Gastrocnemius medialis (tissue), 4 donors: ENCODE results near the gene PROCA1. TPM values are rescaled to one million over a fixed set of nuclear protein-coding genes. Genes with fewer than 3 reads are reported as not detected.
"Not testable (repeated sequence)": the region's sequence is repeated elsewhere in the genome, so short reads cannot be mapped to it uniquely, and the experiment has no call there.

Experiments
- ATAC-seq, 2 donors: fragments of 150-250 bp; one replicate each; pipeline ENCODE4 v1.9.1; 2016
- DNase-seq, 2 donors: peaks; one replicate each; pipeline ENCODE4 v3.0.0-alpha.2; 2019
- H3K27ac ChIP-seq, 4 donors: fragments of 200-600 bp; sonication (generic); 1 replicate in 1 of 4; 2 replicates in 3 of 4; pipeline ENCODE4 v1.5.1; 2016 to 2018; ENCODE audit warnings: mild to moderate bottlenecking in 2 of 4, moderate library complexity in 1 of 4
- H3K27me3 ChIP-seq, 3 donors: fragments of 200-600 bp; sonication (generic) in 2 of 3; 1 replicate in 1 of 3; 2 replicates in 2 of 3; pipeline versions ENCODE4 v1.5.1 to v1.6.0; 2016 to 2019; ENCODE audit warnings: mild to moderate bottlenecking in 1 of 3, moderate library complexity in 1 of 3
- H3K36me3 ChIP-seq, 2 donors: fragments of 200-600 bp; sonication (generic) in 1 of 2; one replicate each; pipeline ENCODE4 v1.5.1; 2017 to 2018
- H3K4me1 ChIP-seq, 2 donors: fragments of 200-600 bp; sonication (generic) in 1 of 2; one replicate each; pipeline ENCODE4 v1.5.1; 2016 to 2017; ENCODE audit warnings: mild to moderate bottlenecking in 2 of 2
- H3K4me3 ChIP-seq, 4 donors: fragments of 200-600 bp; sonication (generic) in 3 of 4; 1 replicate in 1 of 4; 2 replicates in 3 of 4; pipeline ENCODE4 v1.5.1; 2016 to 2019; ENCODE audit warnings: mild to moderate bottlenecking in 2 of 4
- H3K9me3 ChIP-seq, 3 donors: fragments of 200-600 bp; sonication (generic) in 2 of 3; 1 replicate in 1 of 3; 2 replicates in 2 of 3; pipeline ENCODE4 v1.5.1; 2016 to 2019
- POLR2A ChIP-seq, 2 donors: fragments of 450-650 bp; IDR thresholded peaks; one replicate each; pipeline ENCODE4 v1.6.1; 2017; ENCODE audit warnings: antibody characterized with exemption in 2 of 2, mild to moderate bottlenecking in 2 of 2, moderate library complexity in 2 of 2
- in situ Hi-C, 4 donors: fragments of 200-750 bp; cut with MboI; loops; one replicate each; pipeline versions ENCODE4 v1.15.0 to v1.8.0; 2017; ENCODE audit warnings: low sequenced_read_pairs in 4 of 4
- intact Hi-C: fragments of 100-400 bp; cut with DNase I; formaldehyde crosslinking; loops from one replicate; pipeline ENCODE4 v1.15.1; 2023; ENCODE audit warnings: low total_unique reads
- total RNA-seq, 4 donors: library from RNA; depleted of rRNA; stranded (reverse); fragments of >200 nt; gene quantifications; one replicate each; pipeline versions ENCODE4 v1.1.0 to v1.2.3, GENCODE V29; 2016
- TF ChIP-seq, protein P1 (sequence below), 5 experiments: fragments of 450-650 bp in 3 of 5; fragments of 200-600 bp in 2 of 5; sonication (generic) in 2 of 5; IDR thresholded peaks in 4 of 5; conservative IDR thresholded peaks in 1 of 5; 1 replicate in 4 of 5; 2 replicates in 1 of 5; pipeline ENCODE4 v1.5.1; 2016 to 2019; ENCODE audit warnings: antibody characterized with exemption in 5 of 5, mild to moderate bottlenecking in 3 of 5, moderate library complexity in 3 of 5

Gene PROCA1
- total RNA-seq, 4 donors from 2014 or later = 0.42 to 1.6 (median 0.49) TPM; not detected in 1

- Histone ChIP-seq H3K27ac (no peak overlapping the region), H3K36me3 (no peaks in the 10 kb centered on the region), H3K4me1 (peaks cover 5 to 6% of the 10 kb centered on the region in 2 donors), H3K4me3 (no peak overlapping the region), H3K27me3 (no peaks in the 10 kb centered on the region), H3K9me3 (no peaks in the 10 kb centered on the region)
- no peak for TF ChIP-seq POLR2A (IDR thresholded peaks at IDR 0.05)
- TF ChIP-seq, protein P1, sequence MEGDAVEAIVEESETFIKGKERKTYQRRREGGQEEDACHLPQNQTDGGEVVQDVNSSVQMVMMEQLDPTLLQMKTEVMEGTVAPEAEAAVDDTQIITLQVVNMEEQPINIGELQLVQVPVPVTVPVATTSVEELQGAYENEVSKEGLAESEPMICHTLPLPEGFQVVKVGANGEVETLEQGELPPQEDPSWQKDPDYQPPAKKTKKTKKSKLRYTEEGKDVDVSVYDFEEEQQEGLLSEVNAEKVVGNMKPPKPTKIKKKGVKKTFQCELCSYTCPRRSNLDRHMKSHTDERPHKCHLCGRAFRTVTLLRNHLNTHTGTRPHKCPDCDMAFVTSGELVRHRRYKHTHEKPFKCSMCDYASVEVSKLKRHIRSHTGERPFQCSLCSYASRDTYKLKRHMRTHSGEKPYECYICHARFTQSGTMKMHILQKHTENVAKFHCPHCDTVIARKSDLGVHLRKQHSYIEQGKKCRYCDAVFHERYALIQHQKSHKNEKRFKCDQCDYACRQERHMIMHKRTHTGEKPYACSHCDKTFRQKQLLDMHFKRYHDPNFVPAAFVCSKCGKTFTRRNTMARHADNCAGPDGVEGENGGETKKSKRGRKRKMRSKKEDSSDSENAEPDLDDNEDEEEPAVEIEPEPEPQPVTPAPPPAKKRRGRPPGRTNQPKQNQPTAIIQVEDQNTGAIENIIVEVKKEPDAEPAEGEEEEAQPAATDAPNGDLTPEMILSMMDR (IDR thresholded peaks at IDR 0.05 in 4 of 5, conservative IDR thresholded peaks at IDR 0.05 in 1 of 5) = no peak
- in situ Hi-C loops = no loop called here
- intact Hi-C loops = no loop called here
- DNase-seq (no peak), ATAC-seq (no peak)
Observed at GRCh38 chr17:28738680-28739384, 27.1 kb upstream of the PROCA1 start.

- DNase-seq (no peak), ATAC-seq (no peak)
- Histone ChIP-seq H3K4me1 (peaks cover 1 to 5% of the 10 kb centered on the region in 2 donors), H3K4me3 (no peak overlapping the region), H3K27ac (no peak overlapping the region), H3K36me3 (no peaks in the 10 kb centered on the region), H3K9me3 (no peaks in the 10 kb centered on the region), H3K27me3 (no peaks in the 10 kb centered on the region)
- TF ChIP-seq POLR2A (IDR thresholded peaks at IDR 0.05) = no peak
- TF ChIP-seq, protein P1 (IDR thresholded peaks at IDR 0.05 in 4 of 5, conservative IDR thresholded peaks at IDR 0.05 in 1 of 5) = no peak
- in situ Hi-C loops (no loop called here), intact Hi-C loops (no loop called here)
Observed at GRCh38 chr17:28737770-28738679, 26.3 kb upstream of the PROCA1 start.

GRCh38 chr17:28737316-28737715, 25.6 kb upstream of the PROCA1 start:
- ATAC-seq = no peak
- in situ Hi-C loops = no loop called here
- Histone ChIP-seq H3K36me3 (no peaks in the 10 kb centered on the region), H3K4me1 (peaks cover 0 to 5% of the 10 kb centered on the region in 2 donors), H3K9me3 (no peaks in the 10 kb centered on the region), H3K4me3 (no peak overlapping the region), H3K27ac (no peak overlapping the region), H3K27me3 (no peaks in the 10 kb centered on the region)
- DNase-seq = no peak
- TF ChIP-seq, protein P1 (IDR thresholded peaks at IDR 0.05 in 4 of 5, conservative IDR thresholded peaks at IDR 0.05 in 1 of 5) = no peak
- TF ChIP-seq POLR2A (IDR thresholded peaks at IDR 0.05) = no peak
- intact Hi-C loops = no loop called here

GRCh38 chr17:28735913-28736769, 24.5 kb upstream of the PROCA1 start:
- in situ Hi-C loops, DNase-seq, intact Hi-C loops, ATAC-seq, H3K27ac ChIP-seq, H3K4me1 ChIP-seq, H3K36me3 ChIP-seq, H3K4me3 ChIP-seq, H3K9me3 ChIP-seq, H3K27me3 ChIP-seq: not testable (repeated sequence)
